K562 (cell line): ENCODE data around the gene B3GAT3. TPM values are rescaled to one million over a fixed set of nuclear protein-coding genes. Genes with fewer than 3 reads are reported as not detected.

Source experiments
- ARHGAP35 ChIP-seq: fragments of 450-650 bp; IDR thresholded peaks from 2 replicates; pipeline ENCODE4 v1.6.1; 2018; ENCODE audit not compliant: partially characterized antibody
- EP300 ChIP-seq: IDR thresholded peaks from 2 replicates; pipeline ENCODE4 v1.6.1; 2012; ENCODE audit warnings: low read length, improper control_type of control experiment
- ETV1 ChIP-seq: fragments of 450-650 bp; conservative IDR thresholded peaks from 2 replicates; pipeline ENCODE4 v1.6.1; 2016; ENCODE audit warnings: missing genetic modification characterization, control low read depth, low read depth, missing compliant biosample characterization
- GABPB1 ChIP-seq: sonication (generic); formaldehyde crosslinking; IDR thresholded peaks from 2 replicates; pipeline ENCODE4 v1.8.0; 2022; ENCODE audit warnings: mild to moderate bottlenecking, missing genetic modification reagents
- GTF2E2 ChIP-seq: fragments of 200-800 bp; sonication (Bioruptor generic); IDR thresholded peaks from 2 replicates; pipeline ENCODE4 v1.6.1; 2016; ENCODE audit warnings: missing genetic modification characterization, missing compliant biosample characterization
- GTF2F1 ChIP-seq: IDR thresholded peaks from 2 replicates; pipeline ENCODE4 v1.6.1; 2011; ENCODE audit warnings: low read depth, low read length, improper control_type of control experiment
- HDAC1 ChIP-seq, 2 experiments: fragments of 450-650 bp; IDR thresholded peaks; 2 replicates each; pipeline ENCODE4 v1.6.1; 2016 to 2017; ENCODE audit warnings: inconsistent platforms in 1 of 2, mild to moderate bottlenecking in 1 of 2, moderate library complexity in 1 of 2
- MTA1 ChIP-seq: fragments of 450-650 bp; IDR thresholded peaks from 2 replicates; pipeline ENCODE4 v1.6.1; 2017; ENCODE audit warnings: borderline replicate concordance
- NEUROD1 ChIP-seq: fragments of 150-350 bp; IDR thresholded peaks from 2 replicates; pipeline ENCODE4 v1.6.1; 2014; ENCODE audit warnings: borderline replicate concordance, low read length, low read depth; ENCODE audit not compliant: partially characterized antibody
- NR3C1 ChIP-seq: sonication (generic); formaldehyde crosslinking; IDR thresholded peaks from 2 replicates; pipeline ENCODE4 v1.8.1; 2022; ENCODE audit warnings: missing genetic modification reagents
- POLR2A ChIP-seq: fragments of 450-650 bp; conservative IDR thresholded peaks from 2 replicates; pipeline ENCODE4 v1.6.1; 2016
- PYGO2 ChIP-seq: fragments of 450-650 bp; IDR thresholded peaks from 2 replicates; pipeline ENCODE4 v1.6.1; 2016; ENCODE audit warnings: mild to moderate bottlenecking, missing genetic modification characterization, moderate library complexity, missing compliant biosample characterization
- RB1 ChIP-seq: fragments of 450-650 bp; IDR thresholded peaks from 2 replicates; pipeline ENCODE4 v1.6.1; 2017; ENCODE audit warnings: low read depth, mild to moderate bottlenecking
- RBM39 ChIP-seq: fragments of 200-400 bp; formaldehyde crosslinking; optimal IDR thresholded peaks from 2 replicates; pipeline ENCODE3; 2018; ENCODE audit warnings: low read depth, low read length
- SMARCB1 ChIP-seq: IDR thresholded peaks from 2 replicates; pipeline ENCODE4 v1.6.1; 2011; ENCODE audit warnings: improper control_type of control experiment, low read depth; ENCODE audit not compliant: insufficient read length
- SMC3 ChIP-seq: conservative IDR thresholded peaks from 2 replicates; pipeline ENCODE4 v1.6.1; 2011; ENCODE audit warnings: low read depth, low read length, improper control_type of control experiment; ENCODE audit not compliant: insufficient read depth
- TAF9B ChIP-seq: fragments of 450-650 bp; IDR thresholded peaks from 2 replicates; pipeline ENCODE4 v1.6.1; 2018; ENCODE audit warnings: mild to moderate bottlenecking; ENCODE audit not compliant: partially characterized antibody
- ZNF263 ChIP-seq: sonication (generic); formaldehyde crosslinking; IDR thresholded peaks from 2 replicates; pipeline ENCODE4 v1.8.0; 2022; ENCODE audit warnings: mild to moderate bottlenecking, missing genetic modification reagents, borderline replicate concordance
- ZNF311 ChIP-seq: fragments of 250-450 bp; sonication (Bioruptor Pico); IDR thresholded peaks from 2 replicates; pipeline ENCODE4 v1.4.0; 2020; ENCODE audit warnings: mild to moderate bottlenecking, moderate library complexity
- polyA plus RNA-seq, 8 experiments: library from polyadenylated mRNA; depleted of rRNA in 4 of 8; stranded (reverse) in 5 of 8; unstranded in 3 of 8; fragments of >200 nt; fragmentation: Nextera tagmentation in 2 of 8; fragmentation: Illumina TruSeq in 1 of 8; extraction: Ambion mirVana in 2 of 8; extraction: Trizol in 1 of 8; gene quantifications; 2 replicates each; pipeline versions ENCODE4 v1.2.1 to v1.2.3, GENCODE V29; 2011 to 2014; ENCODE audit warnings: inconsistent platforms in 1 of 8, missing spikeins in 1 of 8
- total RNA-seq, 7 experiments: library from RNA; depleted of rRNA in 6 of 7; stranded (reverse); fragments of >200 nt in 6 of 7; fragmentation: Illumina TruSeq in 2 of 7; extraction: Trizol in 2 of 7; gene quantifications; 2 replicates each; pipeline versions ENCODE4 v1.2.1 to v1.2.3, GENCODE V29; 2011 to 2021; ENCODE audit warnings: low replicate concordance in 1 of 7
- TF ChIP-seq, protein P1 (sequence below): sonication (generic); formaldehyde crosslinking; IDR thresholded peaks from 2 replicates; pipeline ENCODE4 v1.8.0; 2023; ENCODE audit warnings: mild to moderate bottlenecking, missing genetic modification reagents
- TF ChIP-seq, protein P2 (sequence below), 2 experiments: IDR thresholded peaks in 1 of 2; conservative IDR thresholded peaks in 1 of 2; 2 replicates each; pipeline ENCODE4 v1.6.1; 2016; ENCODE audit warnings: low read depth in 2 of 2, mild to moderate bottlenecking in 1 of 2, missing compliant biosample characterization in 1 of 2, missing genetic modification characterization in 1 of 2, moderate library complexity in 1 of 2
- TF ChIP-seq, protein P3 (sequence below): fragments of 450-650 bp; IDR thresholded peaks from 2 replicates; pipeline ENCODE4 v1.6.1; 2017; ENCODE audit warnings: mild to moderate bottlenecking, moderate library complexity

The B3GAT3 gene
- total and polyA plus RNA-seq, 9 of the 15 experiments (the other 6 are each of a cell fraction or from before 2014, with no cell fraction given), result 0.30 to 64.0 (median 21.4) TPM

DNA sequence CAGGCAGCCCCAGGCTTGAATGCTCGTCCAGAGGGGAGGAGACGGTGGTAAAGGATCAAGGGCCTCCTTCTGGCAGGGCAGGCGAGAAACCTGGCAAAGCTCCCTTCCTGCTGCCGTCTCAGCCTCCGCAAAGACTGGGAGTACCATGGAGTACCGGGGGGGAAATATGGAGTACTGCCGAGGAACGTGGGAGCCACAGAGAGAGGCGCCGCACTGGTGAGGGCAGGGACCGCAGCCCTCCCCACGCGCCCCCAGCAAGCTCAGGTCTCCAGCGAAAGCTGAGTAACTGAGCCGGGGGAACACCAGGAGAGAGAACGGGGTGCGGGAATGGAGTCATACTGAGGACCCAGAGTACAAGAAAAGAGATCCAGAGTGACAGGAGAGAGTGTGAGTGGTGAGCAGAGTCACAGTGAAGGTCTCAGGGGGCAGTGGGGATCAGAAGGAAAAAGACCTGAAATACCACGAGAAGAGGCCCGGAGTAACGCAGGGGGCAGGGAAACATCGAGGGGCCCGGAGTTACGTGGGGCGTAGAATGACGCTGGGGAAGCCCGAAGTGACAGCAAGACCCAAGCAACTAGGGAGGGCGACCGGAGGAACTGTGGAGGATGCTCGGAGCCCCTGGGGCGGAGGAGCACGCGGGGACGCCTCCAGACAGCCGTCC, 10.0 kb downstream of the B3GAT3 start (continued):
- TF ChIP-seq GABPB1 (peak; percentile 11; the same call in 1 of the 2 replicates), POLR2A (peak; percentile 70), TAF9B (no peak), NEUROD1 (peak; percentile 14), ZNF311 (CRISPR knock-in tag) (no peak), SMC3 (no peak), ARHGAP35 (peak; percentile 41), ETV1 (no peak), PYGO2 (tag) (no peak), RB1 (peak; percentile 11; the same call in 1 of the 2 replicates), RBM39 (no peak), SMARCB1 (no peak), NR3C1 (CRISPR knock-in tag) (no peak), GTF2E2 (tag) (no peak), GTF2F1 (no peak), MTA1 (peak; percentile 58; the same call in 1 of the 2 replicates), HDAC1 (IDR thresholded peaks at IDR 0.05) (peak in 1 of 2 experiments; percentile 80; a peak in 2 of 4 replicates), ZNF263 (CRISPR knock-in tag) (peak; percentile 67; the same call in 1 of the 2 replicates), EP300 (0 out of 2 replicates have a peak, but pooled peaks have one; percentile 6)
- TF ChIP-seq, protein P1, sequence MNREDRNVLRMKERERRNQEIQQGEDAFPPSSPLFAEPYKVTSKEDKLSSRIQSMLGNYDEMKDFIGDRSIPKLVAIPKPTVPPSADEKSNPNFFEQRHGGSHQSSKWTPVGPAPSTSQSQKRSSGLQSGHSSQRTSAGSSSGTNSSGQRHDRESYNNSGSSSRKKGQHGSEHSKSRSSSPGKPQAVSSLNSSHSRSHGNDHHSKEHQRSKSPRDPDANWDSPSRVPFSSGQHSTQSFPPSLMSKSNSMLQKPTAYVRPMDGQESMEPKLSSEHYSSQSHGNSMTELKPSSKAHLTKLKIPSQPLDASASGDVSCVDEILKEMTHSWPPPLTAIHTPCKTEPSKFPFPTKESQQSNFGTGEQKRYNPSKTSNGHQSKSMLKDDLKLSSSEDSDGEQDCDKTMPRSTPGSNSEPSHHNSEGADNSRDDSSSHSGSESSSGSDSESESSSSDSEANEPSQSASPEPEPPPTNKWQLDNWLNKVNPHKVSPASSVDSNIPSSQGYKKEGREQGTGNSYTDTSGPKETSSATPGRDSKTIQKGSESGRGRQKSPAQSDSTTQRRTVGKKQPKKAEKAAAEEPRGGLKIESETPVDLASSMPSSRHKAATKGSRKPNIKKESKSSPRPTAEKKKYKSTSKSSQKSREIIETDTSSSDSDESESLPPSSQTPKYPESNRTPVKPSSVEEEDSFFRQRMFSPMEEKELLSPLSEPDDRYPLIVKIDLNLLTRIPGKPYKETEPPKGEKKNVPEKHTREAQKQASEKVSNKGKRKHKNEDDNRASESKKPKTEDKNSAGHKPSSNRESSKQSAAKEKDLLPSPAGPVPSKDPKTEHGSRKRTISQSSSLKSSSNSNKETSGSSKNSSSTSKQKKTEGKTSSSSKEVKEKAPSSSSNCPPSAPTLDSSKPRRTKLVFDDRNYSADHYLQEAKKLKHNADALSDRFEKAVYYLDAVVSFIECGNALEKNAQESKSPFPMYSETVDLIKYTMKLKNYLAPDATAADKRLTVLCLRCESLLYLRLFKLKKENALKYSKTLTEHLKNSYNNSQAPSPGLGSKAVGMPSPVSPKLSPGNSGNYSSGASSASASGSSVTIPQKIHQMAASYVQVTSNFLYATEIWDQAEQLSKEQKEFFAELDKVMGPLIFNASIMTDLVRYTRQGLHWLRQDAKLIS (CRISPR knock-in tag), result 0 out of 2 replicates have a peak, but pooled peaks have one; percentile 10
- TF ChIP-seq, protein P2, sequence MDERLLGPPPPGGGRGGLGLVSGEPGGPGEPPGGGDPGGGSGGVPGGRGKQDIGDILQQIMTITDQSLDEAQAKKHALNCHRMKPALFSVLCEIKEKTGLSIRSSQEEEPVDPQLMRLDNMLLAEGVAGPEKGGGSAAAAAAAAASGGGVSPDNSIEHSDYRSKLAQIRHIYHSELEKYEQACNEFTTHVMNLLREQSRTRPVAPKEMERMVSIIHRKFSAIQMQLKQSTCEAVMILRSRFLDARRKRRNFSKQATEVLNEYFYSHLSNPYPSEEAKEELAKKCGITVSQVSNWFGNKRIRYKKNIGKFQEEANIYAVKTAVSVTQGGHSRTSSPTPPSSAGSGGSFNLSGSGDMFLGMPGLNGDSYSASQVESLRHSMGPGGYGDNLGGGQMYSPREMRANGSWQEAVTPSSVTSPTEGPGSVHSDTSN (CRISPR knock-in tag; IDR thresholded peaks at IDR 0.05; ENCODE audit: low read depth), result no peak
- TF ChIP-seq, protein P2 (tag; conservative IDR thresholded peaks at IDR 0.05; ENCODE audit: low read depth), result no peak
- TF ChIP-seq, protein P3, sequence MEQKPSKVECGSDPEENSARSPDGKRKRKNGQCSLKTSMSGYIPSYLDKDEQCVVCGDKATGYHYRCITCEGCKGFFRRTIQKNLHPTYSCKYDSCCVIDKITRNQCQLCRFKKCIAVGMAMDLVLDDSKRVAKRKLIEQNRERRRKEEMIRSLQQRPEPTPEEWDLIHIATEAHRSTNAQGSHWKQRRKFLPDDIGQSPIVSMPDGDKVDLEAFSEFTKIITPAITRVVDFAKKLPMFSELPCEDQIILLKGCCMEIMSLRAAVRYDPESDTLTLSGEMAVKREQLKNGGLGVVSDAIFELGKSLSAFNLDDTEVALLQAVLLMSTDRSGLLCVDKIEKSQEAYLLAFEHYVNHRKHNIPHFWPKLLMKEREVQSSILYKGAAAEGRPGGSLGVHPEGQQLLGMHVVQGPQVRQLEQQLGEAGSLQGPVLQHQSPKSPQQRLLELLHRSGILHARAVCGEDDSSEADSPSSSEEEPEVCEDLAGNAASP, result no peak
